ENCODE data around the gene ZBTB18.

The ZBTB18 gene

DNA sequence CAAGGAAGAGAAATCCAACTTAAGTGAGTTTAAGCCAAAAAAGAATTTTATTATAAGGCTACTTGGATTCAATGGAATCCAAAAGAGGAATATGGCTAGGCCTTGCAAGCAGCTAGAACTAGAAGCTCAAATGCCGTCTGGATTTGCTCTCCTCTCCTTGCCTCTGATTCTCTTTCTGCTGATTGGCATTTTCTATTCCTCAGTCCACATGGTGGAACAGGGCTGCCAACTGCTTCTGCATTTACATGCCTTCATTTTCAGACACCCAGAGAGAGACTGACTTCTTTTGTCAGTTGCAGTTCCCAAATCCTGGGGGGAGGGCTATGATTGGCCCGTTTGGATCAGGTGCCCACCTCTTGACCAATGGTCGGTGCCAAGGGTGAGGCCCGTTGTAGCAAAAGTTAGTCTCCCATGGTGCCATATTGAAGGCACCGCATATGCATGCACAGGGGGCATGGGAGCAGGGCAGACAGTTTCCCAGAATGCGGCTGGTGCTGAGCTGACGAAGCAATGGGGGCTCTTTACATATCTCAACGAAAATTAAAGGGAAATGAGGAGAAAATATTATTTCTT lies 18.3 kb downstream of the ZBTB18 start:
- no peak for TF ChIP-seq CTCF (conservative IDR thresholded peaks at IDR 0.05; ENCODE audit: low read length)
- no peak for DNase-seq (ENCODE audit: low read depth)
- H3K4me3 ChIP-seq (ENCODE audit: low read length): no peak overlapping the region

GRCh38 chr1:244074559-244075171 lies 23.6 kb downstream of the ZBTB18 start:
- DNase-seq (ENCODE audit: low read depth): no peak
- no peak for TF ChIP-seq CTCF (conservative IDR thresholded peaks at IDR 0.05; ENCODE audit: low read length)

GRCh38 chr1:244075247-244075722 lies 24.2 kb downstream of the ZBTB18 start:
- H3K4me3 ChIP-seq (ENCODE audit: low read length): no peak overlapping the region
- peak; percentile 46 for DNase-seq (ENCODE audit: low read depth)
- no peak for TF ChIP-seq CTCF (conservative IDR thresholded peaks at IDR 0.05; ENCODE audit: low read length)

More at GRCh38 chr1:244074559-244075171, 23.6 kb downstream of the ZBTB18 start:
- H3K4me3 ChIP-seq (ENCODE audit: low read length): no peak overlapping the region

GRCh38 chr1:244076740-244077139 lies 25.7 kb downstream of the ZBTB18 start:
- H3K4me3 ChIP-seq (ENCODE audit: low read length): no peak overlapping the region
- no peak for DNase-seq (ENCODE audit: low read depth)
- no peak for TF ChIP-seq CTCF (conservative IDR thresholded peaks at IDR 0.05; ENCODE audit: low read length)

- TF ChIP-seq CTCF (conservative IDR thresholded peaks at IDR 0.05; ENCODE audit: low read length): no peak
- no peak for DNase-seq (ENCODE audit: low read depth)
- H3K4me3 ChIP-seq (ENCODE audit: low read length): no peak overlapping the region
Observed at GRCh38 chr1:244077473-244078220, 26.6 kb downstream of the ZBTB18 start.

DNA sequence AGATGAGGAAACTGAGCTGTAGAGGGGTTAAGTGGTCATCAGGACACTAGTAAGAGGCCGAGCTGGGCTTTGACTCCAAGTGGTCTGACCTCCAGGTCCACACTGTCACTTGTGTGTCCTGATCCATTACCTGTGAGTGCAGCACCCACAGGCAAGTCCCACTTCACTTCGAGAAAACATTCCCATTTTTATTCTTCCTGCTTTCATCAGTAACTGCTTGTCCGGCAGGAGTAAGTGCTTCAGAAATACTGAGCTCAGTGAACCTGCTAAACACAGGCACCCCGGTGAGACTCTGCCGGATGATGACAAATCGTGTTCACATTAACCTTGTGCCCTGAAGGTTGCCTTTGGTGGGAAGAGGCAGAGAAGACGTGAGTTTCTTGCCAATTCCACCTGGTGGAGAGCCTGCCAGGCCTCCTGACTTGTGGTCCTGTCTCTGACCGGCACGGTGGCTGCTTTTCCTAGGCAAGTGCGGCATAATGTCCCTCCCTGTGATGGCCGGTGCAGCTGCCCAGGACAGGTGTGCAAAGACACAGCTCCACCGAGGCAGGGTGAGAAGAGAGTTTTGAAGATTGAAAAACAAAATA lies 29.4 kb downstream of the ZBTB18 start:
- no peak for DNase-seq (ENCODE audit: low read depth)
- H3K4me3 ChIP-seq (ENCODE audit: low read length): no peak overlapping the region
- no peak for TF ChIP-seq CTCF (conservative IDR thresholded peaks at IDR 0.05; ENCODE audit: low read length)

Data from AG10803 (cell line).